ENCODE data around the gene ARMC10.
"Not testable (repeated sequence)": the region's sequence is repeated elsewhere in the genome, so short reads cannot be mapped to it uniquely, and the experiment has no call there.

Gene ARMC10

GRCh38 chr7:103079836-103080235 lies 4.9 kb downstream of the ARMC10 start:
- DNase-seq: no peak

DNA sequence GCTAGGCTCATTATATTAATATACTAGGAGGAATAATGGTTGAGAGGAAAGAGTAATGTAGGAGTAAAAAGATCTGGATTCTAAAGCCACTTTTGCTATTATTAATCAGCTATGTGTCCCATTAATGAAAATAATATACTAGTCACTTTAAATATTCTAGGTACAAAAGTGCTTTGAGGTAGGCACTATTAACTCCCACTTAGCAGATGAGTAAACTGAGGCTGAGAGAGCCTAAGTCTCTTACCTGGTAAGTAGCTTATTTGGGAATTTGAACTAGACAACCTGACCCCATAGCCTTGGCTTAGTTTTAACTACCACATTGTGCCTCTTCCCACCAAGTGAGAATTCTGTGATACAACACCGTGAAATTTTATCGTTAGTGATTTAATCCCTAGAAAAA lies 6.0 kb downstream of the ARMC10 start:
- DNase-seq: no peak

DNA sequence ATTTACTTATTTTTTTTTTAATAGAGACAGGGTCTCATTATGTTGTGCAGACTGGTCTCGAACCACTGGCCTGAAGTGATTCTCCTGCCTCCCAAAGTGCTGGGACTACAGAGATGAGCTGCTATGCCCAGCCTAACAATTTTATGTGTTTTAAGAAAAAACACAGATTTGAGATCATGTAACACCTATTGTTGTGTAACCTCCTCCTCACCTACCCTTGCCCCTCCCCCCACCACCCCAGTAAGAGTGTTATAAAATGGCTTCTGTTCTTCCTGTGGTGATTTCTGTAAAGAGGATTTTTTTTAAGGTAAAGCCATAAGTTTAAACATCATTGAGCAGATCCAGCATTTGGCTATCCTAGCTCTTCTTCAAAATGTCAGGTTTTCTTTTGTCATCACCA lies 7.6 kb downstream of the ARMC10 start:
- no peak for DNase-seq

DNA sequence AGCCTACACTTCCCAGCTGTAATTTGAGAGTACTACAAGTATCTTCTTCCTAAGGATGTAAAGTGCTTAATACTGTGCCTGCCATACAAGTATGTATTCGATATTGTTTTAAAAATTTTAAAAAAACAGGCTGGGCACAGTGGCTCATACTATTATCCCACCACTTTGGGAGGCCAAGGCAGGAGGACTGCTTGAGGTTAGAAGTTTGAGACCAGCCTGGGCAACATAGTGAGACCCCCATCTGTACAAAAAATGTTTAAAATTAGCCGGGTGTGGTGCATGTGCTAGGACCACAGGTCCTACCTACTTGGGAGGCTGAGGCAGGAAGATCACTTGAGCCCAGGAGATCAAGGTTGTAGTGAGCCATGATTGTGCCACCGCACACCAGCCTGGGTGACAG lies 8.3 kb downstream of the ARMC10 start:
- no peak for DNase-seq

DNA sequence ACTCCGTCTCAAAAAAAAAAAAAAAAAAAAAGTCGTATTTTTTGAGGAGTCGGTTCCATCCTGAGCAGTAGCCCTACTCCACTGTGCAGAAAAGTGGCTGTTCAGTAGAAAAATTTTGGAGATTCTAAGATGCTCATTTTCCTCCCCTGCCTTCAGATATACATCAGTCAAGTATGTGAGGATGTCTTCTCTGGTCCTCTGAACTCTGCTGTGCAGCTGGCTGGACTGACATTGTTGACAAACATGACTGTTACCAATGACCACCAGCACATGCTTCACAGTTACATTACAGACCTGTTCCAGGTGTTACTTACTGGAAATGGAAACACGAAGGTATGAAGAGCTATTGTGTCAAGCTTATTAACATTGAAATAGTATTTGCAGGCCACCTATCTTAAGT lies 17.4 kb downstream of the ARMC10 start:
- not testable (repeated sequence) for DNase-seq

DNA sequence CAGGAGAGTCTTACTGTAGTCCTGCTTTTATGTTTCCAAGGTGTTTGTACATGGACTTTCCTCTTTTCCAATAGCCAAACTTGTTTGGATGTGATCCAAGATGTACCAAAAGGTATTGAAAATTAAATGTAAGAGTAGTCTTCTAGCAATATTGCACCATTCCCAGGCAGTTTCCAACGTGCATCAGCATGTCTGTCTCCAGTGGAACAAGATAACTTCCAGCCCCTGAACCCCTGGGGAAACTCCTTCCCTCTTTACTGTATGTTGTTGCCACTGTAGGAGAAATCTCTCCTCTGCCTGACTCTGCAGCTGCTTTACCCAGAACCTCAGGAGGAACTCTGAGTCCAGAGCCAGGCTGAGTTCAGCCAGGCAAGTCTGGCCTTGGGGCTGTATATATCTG lies 18.5 kb downstream of the ARMC10 start:
- DNase-seq: no peak

GRCh38 chr7:103094102-103094501 lies 19.2 kb downstream of the ARMC10 start:
- no peak for DNase-seq

DNA sequence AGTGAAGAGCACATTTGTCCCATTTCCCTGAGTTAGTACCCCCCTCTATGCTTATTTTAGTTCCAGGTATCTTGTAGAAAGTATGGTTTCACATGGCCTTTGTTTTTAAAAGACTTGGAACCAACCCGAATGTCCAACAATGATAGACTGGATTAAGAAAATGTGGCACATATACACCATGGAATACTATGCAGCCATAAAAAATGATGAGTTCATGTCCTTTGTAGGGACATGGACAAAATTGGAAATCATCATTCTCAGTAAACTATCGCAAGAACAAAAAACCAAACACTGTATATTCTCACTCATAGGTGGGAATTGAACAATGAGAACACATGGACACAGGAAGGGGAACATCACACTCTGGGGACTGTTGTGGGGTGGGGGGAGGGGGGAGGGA lies 20.6 kb downstream of the ARMC10 start:
- DNase-seq: not testable (repeated sequence)

GRCh38 chr7:103097041-103097440 lies 22.1 kb downstream of the ARMC10 start:
- no peak for DNase-seq

DNA sequence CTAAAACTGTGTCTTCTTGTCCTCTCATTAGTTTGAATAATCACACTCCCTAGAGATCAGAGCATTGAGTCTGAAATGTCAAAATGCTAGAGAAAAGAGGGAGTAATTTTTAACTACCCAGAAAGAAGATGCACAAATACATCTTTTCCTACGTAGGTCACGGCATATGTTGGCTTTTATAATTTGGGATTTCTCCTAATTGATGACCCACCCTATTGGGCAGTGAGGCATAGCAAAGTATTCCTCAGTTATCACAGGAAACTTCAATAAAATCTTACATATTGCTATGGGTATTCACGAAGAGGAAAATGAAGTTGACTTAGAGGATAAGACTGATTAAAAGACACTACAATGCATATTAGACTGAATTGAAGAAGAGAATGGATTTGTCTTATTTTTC lies 25.4 kb downstream of the ARMC10 start:
- DNase-seq: no peak

GRCh38 chr7:103101543-103101942 lies 26.6 kb downstream of the ARMC10 start:
- DNase-seq: no peak

- DNase-seq: no peak
These were observed 31.2 kb downstream of the ARMC10 start for GRCh38 chr7:103106005-103106702.

DNA sequence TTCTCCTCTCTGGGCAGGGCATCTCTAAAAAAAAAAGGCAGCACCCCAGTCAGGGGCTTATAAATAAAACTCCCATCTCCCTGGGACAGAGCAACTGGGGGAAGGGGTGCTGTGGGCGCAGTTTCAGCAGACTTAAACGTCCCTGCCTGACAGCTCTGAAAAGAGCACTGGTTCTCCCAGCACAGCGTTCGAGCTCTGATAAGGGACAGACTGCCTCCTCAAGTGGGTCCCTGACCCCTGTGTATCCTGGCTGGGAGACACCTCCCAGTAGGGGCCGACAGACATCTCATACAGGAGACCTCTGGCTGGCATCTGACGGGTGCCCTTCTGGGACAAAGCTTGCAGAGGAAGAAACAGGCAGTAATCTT lies 31.7 kb downstream of the ARMC10 start:
- DNase-seq: not testable (repeated sequence)

DNA sequence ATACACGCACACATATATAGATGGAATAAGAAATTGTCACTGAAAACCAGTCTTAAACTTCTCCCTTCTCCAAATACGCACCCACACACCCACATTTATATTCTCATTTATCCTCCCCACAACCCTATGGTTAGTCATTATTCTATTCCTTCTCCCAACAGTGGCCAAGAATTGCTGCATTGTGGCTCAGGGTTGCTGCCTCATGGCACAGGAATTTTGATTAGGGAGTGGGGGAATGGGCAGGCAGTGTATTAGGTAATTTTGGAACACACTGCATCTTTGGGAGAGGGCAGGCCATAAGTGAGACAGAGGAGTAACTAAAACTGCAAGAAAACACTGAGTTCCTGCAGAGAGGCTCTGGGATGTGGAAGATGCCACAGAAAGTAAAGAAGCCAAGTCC lies 38.2 kb downstream of the ARMC10 start:
- DNase-seq: no peak

- no peak for DNase-seq
These were observed 39.7 kb downstream of the ARMC10 start for GRCh38 chr7:103114576-103115008.

DNA sequence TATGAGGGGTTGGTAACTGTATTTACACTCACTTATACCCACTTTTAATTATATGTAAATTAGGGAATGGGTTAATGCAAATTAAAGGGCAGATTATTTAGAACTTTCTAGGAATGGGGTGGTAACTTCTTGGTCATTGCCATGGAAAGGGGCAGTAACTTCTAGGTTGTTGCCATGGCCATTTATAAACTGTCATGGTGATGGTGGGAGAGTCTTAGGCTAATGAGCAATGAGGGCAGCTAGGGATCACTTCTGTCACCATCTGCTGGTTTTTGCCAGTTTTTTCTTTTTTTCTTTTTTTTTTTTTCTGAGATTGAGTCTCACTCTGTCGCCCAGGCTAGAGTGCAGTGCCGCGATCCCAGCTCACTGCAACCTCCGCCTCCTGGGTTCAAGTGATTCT lies 40.8 kb downstream of the ARMC10 start:
- DNase-seq: no peak

- no peak for DNase-seq
These were observed 41.6 kb downstream of the ARMC10 start for GRCh38 chr7:103116511-103116910.

DNA sequence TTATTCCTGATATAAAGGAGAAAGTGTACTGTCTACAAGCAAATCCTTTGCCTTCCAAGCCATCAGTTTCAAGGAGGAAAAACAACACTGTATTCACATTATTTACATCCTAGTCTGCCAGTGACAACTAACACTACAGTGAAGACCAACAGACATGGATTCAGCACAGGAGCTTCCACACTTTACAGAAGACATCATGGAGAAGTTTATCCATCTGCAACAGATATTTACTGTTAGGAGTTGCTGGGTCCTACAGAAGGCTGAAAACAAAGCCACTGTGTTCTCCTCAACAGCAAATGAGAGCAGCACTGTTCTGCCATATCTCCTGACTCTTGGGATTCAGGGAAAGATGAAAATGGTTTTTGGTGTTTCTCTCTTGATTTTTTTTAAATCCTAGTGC lies 42.1 kb downstream of the ARMC10 start:
- DNase-seq: no peak

GRCh38 chr7:103117465-103117864 lies 42.5 kb downstream of the ARMC10 start:
- no peak for DNase-seq

DNA sequence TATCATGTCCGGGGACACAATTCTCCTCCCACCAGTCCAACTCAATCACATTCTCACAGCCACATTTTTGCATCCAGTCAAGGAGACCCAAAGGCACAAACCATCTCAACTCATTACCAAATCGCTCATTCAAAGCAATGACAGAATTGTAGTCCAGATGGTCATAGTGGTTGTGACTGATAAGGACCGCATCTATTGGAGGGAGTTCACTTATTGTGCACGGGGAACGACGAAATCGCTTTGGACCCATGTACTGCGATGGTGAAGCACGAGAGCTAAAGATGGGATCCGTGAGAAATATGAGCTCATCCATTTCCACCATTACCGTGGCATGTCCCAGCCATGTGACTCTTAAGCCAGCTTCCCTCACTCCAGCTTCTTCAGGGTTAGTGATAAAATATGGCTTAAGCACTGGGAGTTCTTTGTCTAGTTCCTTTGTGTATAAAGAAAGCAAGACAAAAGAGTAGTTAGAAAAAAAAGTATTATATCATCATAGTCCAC lies 44.9 kb downstream of the ARMC10 start:
- no peak for DNase-seq

GRCh38 chr7:103120362-103120761 lies 45.4 kb downstream of the ARMC10 start:
- no peak for DNase-seq

DNA sequence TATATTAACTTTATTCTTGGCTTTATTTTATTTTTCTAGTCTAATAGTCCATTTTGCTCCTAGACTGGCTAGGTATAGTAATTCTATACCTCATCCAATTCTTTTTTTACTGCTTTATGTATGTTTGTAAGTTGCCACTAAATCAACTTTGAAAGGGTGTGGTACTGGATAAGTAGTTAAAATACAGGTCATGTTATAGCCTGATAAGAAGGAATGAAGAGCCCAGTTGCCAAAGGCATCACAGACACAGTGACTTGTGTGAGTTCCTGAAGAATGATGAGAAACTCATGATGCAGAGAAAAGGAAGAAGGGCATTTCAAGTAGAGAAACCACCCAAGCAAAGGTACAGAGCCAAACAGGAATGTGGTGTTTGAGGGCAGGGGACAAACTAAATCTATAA lies 46.7 kb downstream of the ARMC10 start:
- no peak for DNase-seq

DNA sequence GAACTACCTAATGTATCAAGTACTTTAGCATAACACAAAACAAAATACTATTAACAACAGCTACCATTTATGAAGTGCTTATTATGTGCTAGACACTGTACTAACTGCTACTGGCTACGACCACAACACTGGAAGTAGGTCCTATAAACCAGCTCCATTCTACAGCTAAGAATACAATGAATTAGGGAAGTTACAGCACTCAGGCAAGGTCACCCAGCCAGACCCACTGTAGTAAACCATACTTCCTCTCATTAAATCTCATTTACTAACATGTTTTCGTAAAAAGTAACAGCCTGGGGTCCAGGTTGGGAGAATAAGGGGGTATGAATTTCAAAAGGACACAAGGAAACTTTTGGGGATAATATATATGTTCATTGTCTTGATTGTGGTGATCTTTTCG lies 48.6 kb downstream of the ARMC10 start:
- no peak for DNase-seq

DNA sequence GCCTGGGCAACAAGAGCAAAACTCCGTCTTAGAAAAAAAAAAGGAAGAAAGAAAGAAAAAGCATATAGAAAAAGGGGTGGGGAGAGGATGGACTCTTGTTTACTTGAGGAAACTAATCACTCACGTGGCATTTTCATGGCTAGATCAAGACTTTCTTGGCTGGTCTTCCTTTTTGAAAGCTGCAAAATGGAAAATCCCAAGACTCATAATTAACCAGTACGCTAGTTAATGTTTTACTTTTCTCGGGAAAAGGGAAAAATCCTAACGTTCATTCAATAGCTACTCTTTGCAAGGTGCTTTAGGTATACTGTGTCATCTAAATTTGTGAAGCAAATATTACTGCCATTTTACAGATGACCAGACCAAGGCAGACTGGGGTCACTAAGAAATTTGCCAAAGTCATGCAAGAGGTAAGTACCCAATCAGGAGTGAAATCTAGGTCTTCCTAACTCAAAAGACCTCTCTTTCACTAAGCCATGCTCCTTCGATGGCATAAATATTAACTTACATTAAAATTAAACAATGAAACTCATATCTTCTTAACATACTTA lies 49.6 kb downstream of the ARMC10 start:
- no peak for DNase-seq

DNA sequence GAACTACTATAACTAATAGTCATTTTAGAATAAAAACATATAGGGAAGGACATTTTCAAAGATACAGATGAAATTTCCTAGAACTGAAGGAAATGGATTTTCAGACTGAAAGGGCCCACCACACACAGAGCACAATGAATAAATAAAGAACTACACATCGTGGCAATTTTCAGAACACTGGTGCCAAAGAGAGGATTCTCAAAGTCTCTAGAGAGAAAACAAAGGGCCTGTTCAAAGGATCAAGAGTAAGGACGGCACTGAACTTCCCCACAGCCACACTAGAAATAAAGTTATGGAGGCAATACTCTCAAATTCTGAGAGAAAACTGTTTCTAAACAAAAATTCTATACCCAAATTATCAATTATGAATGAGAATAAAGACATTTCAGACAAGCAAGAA lies 52.1 kb downstream of the ARMC10 start:
- no peak for DNase-seq

All from DMS79 (cell line).